CD4-positive, alpha-beta memory T cell (primary cell): Measurements from ENCODE around the gene TEX19. TPM values are rescaled to one million over a fixed set of nuclear protein-coding genes. Genes with fewer than 3 reads are reported as not detected.

Experiments
- CTCF ChIA-PET: fragments of 350-600 bp; sonication (Branson Sonifier 250); formaldehyde crosslinking; loops from one replicate; lab custom pipeline; 2021; ENCODE audit warnings: inconsistent platforms; ENCODE audit not compliant: partially characterized antibody; lab: Charles Lee
- POLR2A ChIA-PET: fragments of 350-600 bp; sonication (Branson Sonifier 250); formaldehyde crosslinking; loops from one replicate; lab custom pipeline; 2021; ENCODE audit not compliant: partially characterized antibody; lab: Charles Lee
- DNase-seq, 5 donors: peaks; one replicate each; pipeline versions ENCODE4 v3.0.0 to v3.0.0-alpha.2; 2020 to 2022; ENCODE audit warnings: mixed read lengths in 1 of 5
- H3K27ac ChIP-seq: one replicate; pipeline ENCODE4 v1.7.0; 2013; ENCODE audit warnings: low read depth, low read length
- H3K27me3 ChIP-seq: 2 replicates; pipeline ENCODE4 v1.7.0; 2013; ENCODE audit warnings: mild to moderate bottlenecking, low read length, moderate library complexity; ENCODE audit not compliant: insufficient read depth
- H3K36me3 ChIP-seq: 2 replicates; pipeline ENCODE4 v1.7.0; 2013; ENCODE audit warnings: mild to moderate bottlenecking, low read length, moderate library complexity; ENCODE audit not compliant: insufficient read depth
- H3K4me1 ChIP-seq: 2 replicates; pipeline ENCODE4 v1.7.0; 2013; ENCODE audit warnings: mild to moderate bottlenecking, low read length, moderate library complexity; ENCODE audit not compliant: insufficient read depth
- H3K4me3 ChIP-seq, 2 donors: one replicate each; pipeline ENCODE4 v1.7.0; 2013; ENCODE audit warnings: low read length in 2 of 2, mild to moderate bottlenecking in 1 of 2
- H3K9me3 ChIP-seq, 2 donors: one replicate each; pipeline ENCODE4 v1.7.0; 2013; ENCODE audit warnings: low read length in 2 of 2, control low read depth in 1 of 2; ENCODE audit not compliant: control insufficient read depth in 1 of 2
- H3K27ac Mint-ChIP-seq, 7 donors: one replicate each; pipeline ENCODE4 v1.8.0; 2020 to 2021; ENCODE audit warnings: mixed read lengths in 7 of 7, mild to moderate bottlenecking in 6 of 7, inconsistent platforms in 3 of 7, moderate library complexity in 3 of 7
- H3K27me3 Mint-ChIP-seq, 2 donors: one replicate each; pipeline ENCODE4 v1.8.0; 2020 to 2021; ENCODE audit warnings: mixed read lengths in 2 of 2
- H3K36me3 Mint-ChIP-seq, 2 donors: one replicate each; pipeline ENCODE4 v1.8.0; 2020 to 2021; ENCODE audit warnings: mixed read lengths in 2 of 2, inconsistent platforms in 1 of 2, mild to moderate bottlenecking in 1 of 2
- H3K4me1 Mint-ChIP-seq, 4 donors: one replicate each; pipeline ENCODE4 v1.8.0; 2020 to 2021; ENCODE audit warnings: mixed read lengths in 4 of 4, mild to moderate bottlenecking in 1 of 4
- H3K4me3 Mint-ChIP-seq, 8 donors: one replicate each; pipeline ENCODE4 v1.8.0; 2020 to 2021; ENCODE audit warnings: mixed read lengths in 8 of 8, mild to moderate bottlenecking in 7 of 8, moderate library complexity in 6 of 8, inconsistent platforms in 3 of 8
- H3K9me3 Mint-ChIP-seq, 8 donors: one replicate each; pipeline ENCODE4 v1.8.0; 2020 to 2021; ENCODE audit warnings: mixed read lengths in 8 of 8, mild to moderate bottlenecking in 5 of 8, inconsistent platforms in 3 of 8, moderate library complexity in 1 of 8
- intact Hi-C: fragments of 100-400 bp; cut with micrococcal nuclease; formaldehyde crosslinking; loops from one replicate; pipeline ENCODE4 v1.15.1; 2023
- polyA plus RNA-seq, 2 donors: library from polyadenylated mRNA; unstranded; fragments of 300-500 nt; fragmentation: Illumina TruSeq; gene quantifications; one replicate each; pipeline ENCODE4 v1.2.3, GENCODE V29; 2021
- total RNA-seq, 2 experiments: library from RNA; stranded (reverse); gene quantifications; one replicate each; pipeline ENCODE4 v1.2.3, GENCODE V29; 2021

Gene TEX19
- total and polyA plus RNA-seq, 4 experiments from 2014 or later, result not detected

DNA sequence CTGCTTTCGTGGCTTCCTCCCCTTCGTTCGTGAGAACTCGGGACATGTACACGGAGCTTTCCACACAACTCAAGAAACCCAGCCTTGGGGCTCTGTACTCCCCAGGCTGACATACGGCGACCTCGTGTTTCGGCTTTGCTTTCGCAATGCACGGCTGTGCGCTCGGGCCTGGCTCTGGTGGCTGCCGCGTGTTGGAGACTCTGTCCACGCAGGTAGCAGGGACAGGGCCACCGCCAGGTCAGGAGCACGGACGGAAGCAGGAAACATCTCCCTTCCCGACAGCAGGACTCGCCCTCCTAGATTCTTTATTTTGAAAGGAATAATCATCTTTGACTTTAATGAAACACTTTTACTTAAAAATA, 29.9 kb downstream of the TEX19 start:
- H3K36me3 ChIP-seq, result no peaks in the 10 kb centered on the region
- intact Hi-C loops, result no loop called here
- no peak overlapping the region for H3K4me3 ChIP-seq
- no peak overlapping the region for H3K4me3 Mint-ChIP-seq
- CTCF ChIA-PET, result no interaction called here
- DNase-seq, result no peak
- no peak overlapping the region for H3K27ac ChIP-seq
- H3K36me3 Mint-ChIP-seq, result peaks cover 5 to 9% of the 10 kb centered on the region in 2 donors
- no peaks in the 10 kb centered on the region for H3K4me1 ChIP-seq
- H3K4me1 Mint-ChIP-seq, result peaks cover 0 to 5% (median 1%) of the 10 kb centered on the region in 4 donors
- H3K27me3 ChIP-seq, result no peaks in the 10 kb centered on the region
- H3K9me3 Mint-ChIP-seq, result no peaks in the 10 kb centered on the region
- no peak overlapping the region for H3K27ac Mint-ChIP-seq
- POLR2A ChIA-PET, result no interaction called here
- peaks cover 0 to 4% of the 10 kb centered on the region in 2 donors for H3K27me3 Mint-ChIP-seq
- H3K9me3 ChIP-seq, result no peaks in the 10 kb centered on the region

DNA sequence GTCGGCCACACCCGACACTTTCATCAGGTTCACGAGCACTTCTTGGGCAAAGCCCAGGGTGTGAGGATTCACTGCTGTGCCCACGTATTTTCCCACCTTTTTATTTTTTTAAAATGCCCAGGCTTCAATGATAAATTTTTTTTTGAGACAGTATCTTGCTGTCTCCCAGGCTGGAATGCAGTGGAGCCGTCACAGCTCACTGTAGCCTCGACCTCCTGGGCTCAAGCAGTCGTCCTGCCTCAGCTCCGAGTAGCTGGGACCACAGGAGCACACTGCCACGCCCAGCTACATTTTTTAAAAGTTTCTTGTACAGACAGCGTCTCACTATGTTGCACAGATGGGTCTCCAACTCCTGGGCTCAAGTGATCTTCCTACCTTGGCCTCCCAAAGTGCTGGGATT, 30.3 kb downstream of the TEX19 start:
- intact Hi-C loops, result no loop called here
- H3K4me1 ChIP-seq, result no peaks in the 10 kb centered on the region
- H3K36me3 Mint-ChIP-seq, result peaks cover 9% of the 10 kb centered on the region in 2 donors
- peaks cover 0 to 2% (median 0%) of the 10 kb centered on the region in 8 donors for H3K9me3 Mint-ChIP-seq
- H3K27me3 Mint-ChIP-seq, result peaks cover 0 to 3% of the 10 kb centered on the region in 2 donors
- no peak for DNase-seq
- no peak overlapping the region for H3K4me3 ChIP-seq
- no peaks in the 10 kb centered on the region for H3K9me3 ChIP-seq
- H3K27ac ChIP-seq, result no peak overlapping the region
- H3K4me1 Mint-ChIP-seq, result peaks cover 0 to 5% (median 1%) of the 10 kb centered on the region in 4 donors
- H3K36me3 ChIP-seq, result no peaks in the 10 kb centered on the region
- H3K27ac Mint-ChIP-seq, result no peak overlapping the region
- H3K27me3 ChIP-seq, result no peaks in the 10 kb centered on the region
- H3K4me3 Mint-ChIP-seq, result no peak overlapping the region
- ChIA-PET POLR2A (no interaction called here), CTCF (no interaction called here)

DNA sequence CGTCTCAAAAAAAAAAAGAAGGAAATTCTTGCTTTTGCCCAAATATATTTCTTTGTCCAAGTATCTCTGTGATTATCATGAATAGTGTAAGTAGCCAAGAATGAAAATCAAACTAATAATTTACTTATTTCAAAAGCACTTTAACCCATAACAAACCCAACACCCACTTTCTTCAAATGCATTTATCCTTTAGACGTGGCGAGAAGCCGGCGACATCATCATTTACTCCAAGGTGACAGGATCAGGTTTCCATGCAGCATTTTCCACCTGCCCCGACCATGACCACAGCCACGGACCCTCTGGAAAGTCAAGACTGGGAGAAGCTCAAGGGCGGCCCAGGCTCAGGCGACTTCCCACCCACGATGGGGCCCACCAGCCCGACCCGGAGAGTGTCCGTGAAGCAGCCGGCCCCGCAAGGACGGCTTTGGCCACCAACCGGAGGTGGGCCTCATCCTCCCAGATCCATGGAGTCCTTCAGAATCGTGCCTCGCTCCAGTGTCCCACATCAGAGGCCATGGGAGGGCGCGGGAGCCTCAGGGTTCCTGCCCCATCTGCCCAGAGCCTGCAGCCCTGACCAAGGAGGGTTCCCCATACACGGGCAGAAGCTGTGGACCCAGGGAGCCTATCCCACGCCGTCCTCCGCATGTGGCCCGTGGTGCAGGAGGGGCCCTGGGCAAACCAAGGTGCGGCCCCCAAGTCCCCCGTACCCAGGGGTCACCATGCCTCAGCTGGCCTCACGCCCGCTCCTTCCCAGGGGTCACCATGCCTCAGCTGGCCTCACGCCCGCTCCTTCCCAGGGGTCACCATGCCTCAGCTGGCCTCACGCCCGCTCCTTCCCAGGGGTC, 31.2 kb downstream of the TEX19 start:
- H3K4me1 ChIP-seq, result no peaks in the 10 kb centered on the region
- H3K36me3 ChIP-seq, result no peaks in the 10 kb centered on the region
- H3K27me3 ChIP-seq, result no peaks in the 10 kb centered on the region
- intact Hi-C loops, result no loop called here
- no peak for DNase-seq
- no peak overlapping the region for H3K27ac ChIP-seq
- peaks cover 0 to 2% (median 0%) of the 10 kb centered on the region in 8 donors for H3K9me3 Mint-ChIP-seq
- H3K4me3 Mint-ChIP-seq, result no peak overlapping the region
- no peak overlapping the region for H3K4me3 ChIP-seq
- H3K27ac Mint-ChIP-seq, result no peak overlapping the region
- peaks cover 9 to 12% of the 10 kb centered on the region in 2 donors for H3K36me3 Mint-ChIP-seq
- ChIA-PET CTCF (no interaction called here), POLR2A (no interaction called here)
- no peaks in the 10 kb centered on the region for H3K9me3 ChIP-seq
- H3K27me3 Mint-ChIP-seq, result peaks cover 0 to 3% of the 10 kb centered on the region in 2 donors
- H3K4me1 Mint-ChIP-seq, result peaks cover 0 to 5% (median 1%) of the 10 kb centered on the region in 4 donors

DNA sequence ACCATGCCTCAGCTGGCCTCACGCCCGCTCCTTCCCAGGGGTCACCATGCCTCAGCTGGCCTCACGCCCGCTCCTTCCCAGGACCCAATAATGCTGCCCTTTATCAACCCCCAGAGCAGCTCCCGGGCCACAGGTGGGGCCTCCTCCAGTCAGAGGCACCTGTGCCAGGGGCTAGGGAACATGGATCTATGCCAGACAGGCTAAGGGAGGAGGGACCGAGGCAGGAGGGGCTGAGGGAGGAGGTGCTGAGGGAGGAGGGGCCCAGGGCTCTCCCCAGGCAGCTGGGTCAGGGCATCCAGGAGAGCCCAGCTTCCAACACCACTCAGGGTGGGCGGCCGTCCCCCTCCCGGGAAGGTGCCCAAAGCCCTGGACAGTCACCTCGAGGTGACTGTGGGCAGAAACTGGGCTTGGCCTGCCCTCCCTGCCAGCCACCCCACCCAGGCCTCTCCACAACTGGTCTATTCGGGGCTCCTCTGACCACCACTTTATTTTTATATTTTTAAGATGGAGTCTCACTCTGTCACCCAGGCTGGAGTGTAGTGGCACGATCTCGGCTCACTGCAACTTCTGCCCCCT, 31.9 kb downstream of the TEX19 start:
- H3K4me1 Mint-ChIP-seq, result peaks cover 0 to 8% (median 1%) of the 10 kb centered on the region in 4 donors
- Histone ChIP-seq H3K27me3 (no peaks in the 10 kb centered on the region), H3K9me3 (no peaks in the 10 kb centered on the region), H3K4me3 (no peak overlapping the region), H3K4me1 (no peaks in the 10 kb centered on the region), H3K36me3 (no peaks in the 10 kb centered on the region), H3K27ac (no peak overlapping the region)
- no peak overlapping the region for H3K4me3 Mint-ChIP-seq
- CTCF ChIA-PET, result no interaction called here
- H3K9me3 Mint-ChIP-seq, result peaks cover 0 to 2% (median 0%) of the 10 kb centered on the region in 8 donors
- H3K27ac Mint-ChIP-seq, result no peak overlapping the region
- peaks cover 0 to 3% of the 10 kb centered on the region in 2 donors for H3K27me3 Mint-ChIP-seq
- intact Hi-C loops, result no loop called here
- POLR2A ChIA-PET, result no interaction called here
- peaks cover 9 to 15% of the 10 kb centered on the region in 2 donors for H3K36me3 Mint-ChIP-seq
- no peak for DNase-seq

DNA sequence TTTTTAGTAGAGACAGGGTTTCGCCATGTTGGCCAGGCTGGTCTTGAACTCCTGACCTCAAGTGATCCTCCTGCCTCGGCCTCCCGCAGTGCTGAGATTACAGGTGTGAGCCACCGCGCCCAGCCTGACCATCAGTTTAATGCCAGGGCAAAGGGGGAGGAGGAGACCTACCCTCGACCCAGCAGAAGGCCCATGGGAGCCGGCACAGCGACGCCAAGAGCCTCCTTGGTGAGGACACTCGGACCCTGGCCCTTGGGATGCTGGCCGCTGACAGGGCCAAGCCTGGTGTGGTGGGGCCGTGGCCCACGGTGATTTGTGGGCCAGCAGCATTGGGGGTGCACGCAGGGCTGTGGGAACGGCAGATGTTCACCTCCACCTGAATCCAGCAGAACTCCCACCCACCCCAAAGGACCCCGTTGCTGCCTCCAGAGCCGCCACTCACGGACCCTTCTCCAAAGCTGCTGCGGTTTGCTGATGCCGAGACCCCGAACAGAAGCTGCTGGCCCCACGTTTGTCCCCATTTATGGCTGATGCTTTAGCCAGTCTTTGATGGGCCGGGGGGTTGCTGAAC, 32.5 kb downstream of the TEX19 start:
- H3K4me3 Mint-ChIP-seq, result no peak overlapping the region
- POLR2A ChIA-PET, result no interaction called here
- CTCF ChIA-PET, result no interaction called here
- H3K36me3 Mint-ChIP-seq, result peaks cover 12 to 18% of the 10 kb centered on the region in 2 donors
- intact Hi-C loops, result no loop called here
- peaks cover 0 to 2% (median 0%) of the 10 kb centered on the region in 8 donors for H3K9me3 Mint-ChIP-seq
- Histone ChIP-seq H3K27ac (no peak overlapping the region), H3K9me3 (no peaks in the 10 kb centered on the region), H3K4me3 (no peak overlapping the region), H3K4me1 (no peaks in the 10 kb centered on the region), H3K27me3 (no peaks in the 10 kb centered on the region), H3K36me3 (no peaks in the 10 kb centered on the region)
- H3K4me1 Mint-ChIP-seq, result peaks cover 0 to 11% (median 1%) of the 10 kb centered on the region in 4 donors
- DNase-seq, result no peak
- no peak overlapping the region for H3K27ac Mint-ChIP-seq
- H3K27me3 Mint-ChIP-seq, result peaks cover 0 to 3% of the 10 kb centered on the region in 2 donors

DNA sequence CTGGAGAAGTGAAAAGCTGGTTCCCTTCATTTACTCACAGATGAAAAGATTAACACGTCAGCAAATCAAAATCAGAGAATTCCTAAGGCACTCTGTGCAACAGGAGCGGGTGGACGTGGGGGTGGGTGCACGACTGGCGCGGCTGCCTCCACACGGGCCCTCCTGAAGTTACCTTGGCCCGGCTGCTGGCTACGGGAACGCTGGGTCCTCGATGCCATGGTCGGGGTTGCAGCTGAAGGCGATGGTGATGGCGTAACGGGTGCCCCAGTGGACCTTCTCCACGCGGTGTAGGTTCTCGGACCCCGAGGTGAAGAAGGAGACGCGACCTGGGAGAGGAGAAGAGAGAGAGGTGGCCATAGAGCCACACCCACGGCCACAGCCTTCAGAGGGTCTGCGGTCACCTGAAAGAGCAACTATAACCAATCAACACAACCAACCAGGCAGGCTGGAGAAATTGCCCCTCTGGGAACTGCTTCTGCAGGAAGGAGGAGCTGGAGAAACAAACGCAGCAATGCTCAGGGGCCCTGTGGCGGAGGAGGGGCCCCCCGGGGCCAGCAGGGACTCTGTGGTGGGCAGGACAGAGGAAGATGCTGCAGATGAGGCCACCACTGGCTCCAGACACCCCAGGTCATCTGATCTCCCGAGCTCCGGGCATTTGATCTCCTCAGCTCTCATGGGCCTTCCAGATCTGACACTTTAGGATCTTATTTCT, 33.3 kb downstream of the TEX19 start:
- H3K36me3 ChIP-seq, result no peaks in the 10 kb centered on the region
- H3K27me3 ChIP-seq, result no peaks in the 10 kb centered on the region
- no peak overlapping the region for H3K4me3 ChIP-seq
- peaks cover 0 to 3% of the 10 kb centered on the region in 2 donors for H3K27me3 Mint-ChIP-seq
- intact Hi-C loops, result no loop called here
- no peak overlapping the region for H3K4me3 Mint-ChIP-seq
- H3K27ac Mint-ChIP-seq, result peak overlapping the region in 1 of 7 donors; percentile 29
- H3K27ac ChIP-seq, result no peak overlapping the region
- peaks cover 0 to 11% (median under 1%) of the 10 kb centered on the region in 4 donors for H3K4me1 Mint-ChIP-seq
- H3K36me3 Mint-ChIP-seq, result peaks cover 12 to 18% of the 10 kb centered on the region in 2 donors
- CTCF ChIA-PET, result no interaction called here
- peaks cover 0 to 2% (median 0%) of the 10 kb centered on the region in 8 donors for H3K9me3 Mint-ChIP-seq
- no peaks in the 10 kb centered on the region for H3K9me3 ChIP-seq
- H3K4me1 ChIP-seq, result no peaks in the 10 kb centered on the region
- no peak for DNase-seq
- POLR2A ChIA-PET, result no interaction called here

DNA sequence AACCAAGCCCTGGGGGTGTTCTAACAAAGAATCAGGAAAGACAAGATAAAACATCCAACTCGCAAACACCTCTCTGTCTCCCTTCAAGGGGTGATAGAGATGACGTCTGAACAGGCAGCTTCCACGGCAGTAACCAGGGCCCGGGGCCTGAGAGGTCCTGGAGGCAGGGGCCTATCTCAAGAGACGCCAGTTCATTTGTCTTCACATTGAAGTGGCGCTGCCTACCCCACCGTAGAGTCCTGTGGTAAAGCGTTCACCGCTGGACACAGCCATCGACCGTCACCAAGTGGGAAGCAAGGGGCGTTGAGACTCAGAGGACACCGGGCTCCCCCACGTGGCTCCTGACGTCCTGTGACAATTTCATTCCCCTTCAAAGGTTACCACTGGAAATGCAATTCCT, 33.9 kb downstream of the TEX19 start:
- Mint-ChIP-seq H3K27ac (peak overlapping the region in 1 of 7 donors; percentile 29), H3K36me3 (peaks cover 12 to 18% of the 10 kb centered on the region in 2 donors), H3K4me3 (no peak overlapping the region), H3K9me3 (peaks cover 0 to 2% (median 0%) of the 10 kb centered on the region in 8 donors), H3K4me1 (peaks cover 0 to 6% (median 0%) of the 10 kb centered on the region in 4 donors), H3K27me3 (no peaks in the 10 kb centered on the region)
- no peak for DNase-seq
- Histone ChIP-seq H3K27ac (no peak overlapping the region), H3K36me3 (no peaks in the 10 kb centered on the region), H3K27me3 (no peaks in the 10 kb centered on the region), H3K4me1 (no peaks in the 10 kb centered on the region), H3K4me3 (no peak overlapping the region), H3K9me3 (no peaks in the 10 kb centered on the region)
- ChIA-PET POLR2A (no interaction called here), CTCF (no interaction called here)
- intact Hi-C loops, result no loop called here
